ENCODE results near the gene IST1. TPM values are rescaled to one million over a fixed set of nuclear protein-coding genes. Genes with fewer than 3 reads are reported as not detected.
"Not testable (repeated sequence)": the region's sequence is repeated elsewhere in the genome, so short reads cannot be mapped to it uniquely, and the experiment has no call there.

The IST1 gene
- total RNA-seq, 2 experiments from 2014 or later, result 170 to 179 TPM

- Mint-ChIP-seq H3K4me3 (no peak overlapping the region), H3K4me1 (peaks cover 50% of the 10 kb centered on the region), H3K27me3 (no peaks in the 10 kb centered on the region), H3K9me3 (ENCODE audit: low read depth) (no peaks in the 10 kb centered on the region), H3K36me3 (ENCODE audit: low read depth) (peaks cover 21% of the 10 kb centered on the region), H3K27ac (peak overlapping the region; percentile 35)
- ATAC-seq (peak; percentile 93), DNase-seq (peak; percentile 66)
- ChIA-PET CTCF (interaction anchor here (2.8 kb wide), 1 partner anchor 26 kb away, joined by 21 read pairs; no protein-coding TSS in a partner anchor), POLR2A (interaction anchor here (1.1 kb wide), 1 partner anchor 47 kb away, joined by 3 read pairs; the partner anchor contains the start of gene AP1G1)
- intact Hi-C loops (cut with DNase I, micrococcal nuclease), result no loop called here
These were observed 39.2 kb upstream of the IST1 start for GRCh38 chr16:71855937-71856662.

- ATAC-seq, result no peak
- H3K27ac Mint-ChIP-seq, result no peak overlapping the region
- no peaks in the 10 kb centered on the region for H3K9me3 Mint-ChIP-seq (ENCODE audit: low read depth)
- no peaks in the 10 kb centered on the region for H3K27me3 Mint-ChIP-seq
- POLR2A ChIA-PET, result interaction anchor here (0.5 kb wide), 1 partner anchor 56 kb away, joined by 3 read pairs; no protein-coding TSS in a partner anchor
- CTCF ChIA-PET, result interaction anchor here (0.5 to 0.7 kb wide), 2 partner anchors 45 to 47 kb away, joined by 3 to 4 read pairs; no protein-coding TSS in a partner anchor
- peaks cover 26% of the 10 kb centered on the region for H3K36me3 Mint-ChIP-seq (ENCODE audit: low read depth)
- intact Hi-C loops (cut with DNase I, micrococcal nuclease), result loop anchor here in 1 of 2 experiments (1.0 kb wide), 1 partner anchor 12 kb away; no protein-coding TSS in a partner anchor
- no peak overlapping the region for H3K4me3 Mint-ChIP-seq
- DNase-seq, result no peak
- peaks cover 28% of the 10 kb centered on the region for H3K4me1 Mint-ChIP-seq
These were observed 35.4 kb upstream of the IST1 start for GRCh38 chr16:71859762-71860521.

GRCh38 chr16:71863995-71864394 lies 31.3 kb upstream of the IST1 start:
- intact Hi-C loops (cut with DNase I, micrococcal nuclease), result loop anchor here in 1 of 2 experiments (2.0 kb wide), 1 partner anchor 17 kb away; no protein-coding TSS in a partner anchor
- H3K9me3 Mint-ChIP-seq (ENCODE audit: low read depth), result no peaks in the 10 kb centered on the region
- ATAC-seq (no peak), DNase-seq (no peak)
- POLR2A ChIA-PET, result no interaction called here
- no peaks in the 10 kb centered on the region for H3K27me3 Mint-ChIP-seq
- no peak overlapping the region for H3K4me3 Mint-ChIP-seq
- H3K27ac Mint-ChIP-seq, result no peak overlapping the region
- CTCF ChIA-PET, result interaction anchor here (1.5 to 2.6 kb wide), 2 partner anchors 10 to 19 kb away, joined by 5 to 10 read pairs; no protein-coding TSS in a partner anchor
- peaks cover 16% of the 10 kb centered on the region for H3K4me1 Mint-ChIP-seq
- H3K36me3 Mint-ChIP-seq (ENCODE audit: low read depth), result peaks cover 19% of the 10 kb centered on the region

GRCh38 chr16:71865173-71865863 lies 30.0 kb upstream of the IST1 start:
- ATAC-seq (peak; percentile 82), DNase-seq (no peak)
- no peaks in the 10 kb centered on the region for H3K27me3 Mint-ChIP-seq
- CTCF ChIA-PET, result interaction anchor here (0.5 to 3.1 kb wide), 6 partner anchors 9 to 425 kb away, joined by 3 to 22 read pairs (median 4); partner anchors contain the start of gene ZNF821
- peak overlapping the region; percentile 55 for H3K27ac Mint-ChIP-seq
- peaks cover 17% of the 10 kb centered on the region for H3K36me3 Mint-ChIP-seq (ENCODE audit: low read depth)
- H3K4me3 Mint-ChIP-seq, result no peak overlapping the region
- intact Hi-C loops (cut with DNase I, micrococcal nuclease), result loop anchor here in 1 of 2 experiments (2.0 kb wide), 1 partner anchor 19 kb away; no protein-coding TSS in a partner anchor
- no peaks in the 10 kb centered on the region for H3K9me3 Mint-ChIP-seq (ENCODE audit: low read depth)
- POLR2A ChIA-PET, result interaction anchor here (0.6 kb wide), 1 partner anchor 19 kb away, joined by 7 read pairs; no protein-coding TSS in a partner anchor
- H3K4me1 Mint-ChIP-seq, result peaks cover 22% of the 10 kb centered on the region

GRCh38 chr16:71867175-71867574 lies 28.2 kb upstream of the IST1 start:
- ATAC-seq; H3K27ac Mint-ChIP-seq; POLR2A ChIA-PET; H3K9me3 Mint-ChIP-seq (ENCODE audit: low read depth); intact Hi-C loops (cut with DNase I, micrococcal nuclease); H3K4me3 Mint-ChIP-seq; H3K27me3 Mint-ChIP-seq; DNase-seq: not testable (repeated sequence)
- Mint-ChIP-seq H3K36me3 (ENCODE audit: low read depth) (peaks cover 12% of the 10 kb centered on the region), H3K4me1 (peaks cover 30% of the 10 kb centered on the region)
- CTCF ChIA-PET, result interaction anchor here (0.8 to 3.1 kb wide), 2 partner anchors 15 to 428 kb away, joined by 3 to 22 read pairs; partner anchors contain the start of gene ZNF821

- Mint-ChIP-seq H3K27ac (no peak overlapping the region), H3K36me3 (ENCODE audit: low read depth) (peaks cover 12% of the 10 kb centered on the region), H3K9me3 (ENCODE audit: low read depth) (no peaks in the 10 kb centered on the region), H3K4me3 (no peak overlapping the region), H3K4me1 (peaks cover 37% of the 10 kb centered on the region), H3K27me3 (no peaks in the 10 kb centered on the region)
- POLR2A ChIA-PET, result no interaction called here
- DNase-seq (no peak), ATAC-seq (no peak)
- intact Hi-C loops (cut with DNase I, micrococcal nuclease), result no loop called here
- CTCF ChIA-PET, result interaction anchor here (0.6 kb wide), 1 partner anchor 12 kb away, joined by 3 read pairs; no protein-coding TSS in a partner anchor
These were observed 27.4 kb upstream of the IST1 start for GRCh38 chr16:71867939-71868338.

- CTCF ChIA-PET, result interaction anchor here (6.1 kb wide), 1 partner anchor 13 kb away, joined by 83 read pairs; the partner anchor contains the start of gene ZNF821
- Mint-ChIP-seq H3K36me3 (ENCODE audit: low read depth) (peaks cover 11% of the 10 kb centered on the region), H3K4me3 (no peak overlapping the region), H3K4me1 (peaks cover 41% of the 10 kb centered on the region), H3K27ac (no peak overlapping the region), H3K27me3 (no peaks in the 10 kb centered on the region), H3K9me3 (ENCODE audit: low read depth) (no peaks in the 10 kb centered on the region)
- ATAC-seq, result no peak
- no peak for DNase-seq
- POLR2A ChIA-PET, result no interaction called here
- intact Hi-C loops (cut with DNase I, micrococcal nuclease), result no loop called here
These were observed 26.2 kb upstream of the IST1 start for GRCh38 chr16:71869089-71869488.

GRCh38 chr16:71870818-71871217 lies 24.5 kb upstream of the IST1 start:
- ChIA-PET CTCF (interaction anchor here (0.9 to 6.1 kb wide), 6 partner anchors 11 to 91 kb away, joined by 3 to 83 read pairs (median 3); partner anchors contain the start of genes AP1G1 and ZNF821), POLR2A (interaction anchor here (0.6 kb wide), 1 partner anchor 69 kb away, joined by 4 read pairs; no protein-coding TSS in a partner anchor)
- Mint-ChIP-seq H3K4me1 (peaks cover 25% of the 10 kb centered on the region), H3K36me3 (ENCODE audit: low read depth) (peaks cover 6% of the 10 kb centered on the region), H3K4me3 (no peak overlapping the region), H3K27ac (no peak overlapping the region), H3K9me3 (ENCODE audit: low read depth) (no peaks in the 10 kb centered on the region), H3K27me3 (no peaks in the 10 kb centered on the region)
- ATAC-seq (peak; percentile 20), DNase-seq (no peak)
- intact Hi-C loops (cut with DNase I, micrococcal nuclease), result no loop called here

- intact Hi-C loops (cut with DNase I, micrococcal nuclease), result no loop called here
- ATAC-seq (peak; percentile 27), DNase-seq (no peak)
- H3K27me3 Mint-ChIP-seq, result no peaks in the 10 kb centered on the region
- peak overlapping the region; percentile 55 for H3K27ac Mint-ChIP-seq
- ChIA-PET CTCF (interaction anchor here (0.5 to 6.1 kb wide), 7 partner anchors 9 to 1216 kb away, joined by 3 to 83 read pairs (median 5); partner anchors contain the start of gene ZNF821), POLR2A (interaction anchor here (1.2 to 1.6 kb wide), 2 partner anchors 10 to 67 kb away, joined by 3 to 4 read pairs; partner anchors contain the start of gene ZNF821)
- peak overlapping the region; percentile 40 for H3K4me3 Mint-ChIP-seq
- no peaks in the 10 kb centered on the region for H3K9me3 Mint-ChIP-seq (ENCODE audit: low read depth)
- peaks cover 25% of the 10 kb centered on the region for H3K4me1 Mint-ChIP-seq
- peaks cover 11% of the 10 kb centered on the region for H3K36me3 Mint-ChIP-seq (ENCODE audit: low read depth)
These were observed 22.1 kb upstream of the IST1 start for GRCh38 chr16:71873199-71873598.

- H3K27ac Mint-ChIP-seq, result peak overlapping the region; percentile 4
- no peaks in the 10 kb centered on the region for H3K27me3 Mint-ChIP-seq
- peaks cover 38% of the 10 kb centered on the region for H3K4me1 Mint-ChIP-seq
- DNase-seq (no peak), ATAC-seq (no peak)
- POLR2A ChIA-PET, result no interaction called here
- no peak overlapping the region for H3K4me3 Mint-ChIP-seq
- H3K9me3 Mint-ChIP-seq (ENCODE audit: low read depth), result no peaks in the 10 kb centered on the region
- peaks cover 16% of the 10 kb centered on the region for H3K36me3 Mint-ChIP-seq (ENCODE audit: low read depth)
- intact Hi-C loops (cut with DNase I, micrococcal nuclease), result no loop called here
- CTCF ChIA-PET, result interaction anchor here (6.8 kb wide), 1 partner anchor 7 kb away, joined by 83 read pairs; no protein-coding TSS in a partner anchor
These were observed 16.4 kb upstream of the IST1 start for GRCh38 chr16:71878911-71879310.

Data from activated CD4-positive, alpha-beta T cell treated with anti-CD3 and anti-CD28 coated beads for 36 hours (primary cell).